SKM-1 treated with dmso at 0.1 percent for 144 hours (cell line): ENCODE measurements around the gene PEF1.

Experiments
- DNase-seq: peaks from one replicate; lab custom pipeline; 2025; ENCODE audit not compliant: unreplicated experiment; lab: John Stamatoyannopoulos, UW

The PEF1 gene, protein sequence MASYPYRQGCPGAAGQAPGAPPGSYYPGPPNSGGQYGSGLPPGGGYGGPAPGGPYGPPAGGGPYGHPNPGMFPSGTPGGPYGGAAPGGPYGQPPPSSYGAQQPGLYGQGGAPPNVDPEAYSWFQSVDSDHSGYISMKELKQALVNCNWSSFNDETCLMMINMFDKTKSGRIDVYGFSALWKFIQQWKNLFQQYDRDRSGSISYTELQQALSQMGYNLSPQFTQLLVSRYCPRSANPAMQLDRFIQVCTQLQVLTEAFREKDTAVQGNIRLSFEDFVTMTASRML

DNA sequence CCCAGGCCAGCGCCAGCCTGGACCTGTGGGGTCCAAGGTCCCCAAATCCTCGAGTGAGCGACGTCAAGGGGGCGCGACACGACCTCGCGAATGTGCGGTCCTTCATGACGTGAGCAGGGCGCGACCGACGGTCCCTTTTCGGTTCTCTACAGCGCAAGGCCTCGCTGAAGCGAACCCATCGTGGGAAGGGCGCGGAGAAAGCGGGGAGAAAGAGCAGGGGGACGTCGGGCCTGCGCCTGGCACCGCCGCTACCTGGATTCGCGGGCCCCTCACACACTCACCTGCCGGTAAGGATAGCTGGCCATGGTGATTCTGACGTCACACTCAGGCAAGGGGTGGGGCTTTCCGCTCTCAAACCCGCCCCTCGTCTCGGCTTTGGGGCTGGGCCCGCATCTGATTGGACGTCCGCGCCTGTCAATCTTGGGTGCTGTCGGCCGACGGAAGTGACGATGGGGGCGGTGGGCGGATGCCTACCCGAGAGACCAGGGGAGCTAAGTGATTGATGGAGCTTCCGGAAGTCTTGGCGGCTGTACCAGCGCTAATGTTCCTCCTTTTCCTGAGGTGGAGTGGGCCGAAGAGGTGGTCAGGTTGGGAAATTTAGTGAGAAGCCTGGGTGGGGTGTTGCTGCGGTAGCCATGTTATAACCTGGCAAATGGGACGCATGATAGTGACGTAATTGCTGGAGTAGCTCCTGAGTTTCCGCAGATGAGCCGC, at the start of gene PEF1:
PEF1 (minus strand) TSS at position 317 of the 714 bp plus-strand sequence; CDS start at position 305, 12 bp downstream.
- peak; percentile 95 for DNase-seq

DNA sequence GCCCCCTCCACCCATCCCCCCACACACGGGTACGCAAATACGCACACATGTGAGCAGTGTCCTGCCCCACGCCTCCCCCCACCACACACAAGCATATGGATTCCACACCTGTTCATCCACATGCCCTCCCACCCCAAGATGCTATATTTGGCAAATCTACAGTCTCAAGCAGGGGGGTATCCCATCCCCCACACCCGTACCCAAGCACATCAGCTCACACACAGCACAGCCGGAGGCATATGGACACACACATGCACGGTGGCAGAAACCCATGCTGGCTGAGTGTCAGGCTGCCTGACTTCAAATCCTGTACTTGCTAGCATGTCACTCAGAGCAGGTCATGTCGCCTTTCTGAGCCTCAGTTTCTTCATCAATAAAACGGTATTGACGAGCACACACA, 48.6 kb upstream of the PEF1 start:
- DNase-seq = no peak

DNA sequence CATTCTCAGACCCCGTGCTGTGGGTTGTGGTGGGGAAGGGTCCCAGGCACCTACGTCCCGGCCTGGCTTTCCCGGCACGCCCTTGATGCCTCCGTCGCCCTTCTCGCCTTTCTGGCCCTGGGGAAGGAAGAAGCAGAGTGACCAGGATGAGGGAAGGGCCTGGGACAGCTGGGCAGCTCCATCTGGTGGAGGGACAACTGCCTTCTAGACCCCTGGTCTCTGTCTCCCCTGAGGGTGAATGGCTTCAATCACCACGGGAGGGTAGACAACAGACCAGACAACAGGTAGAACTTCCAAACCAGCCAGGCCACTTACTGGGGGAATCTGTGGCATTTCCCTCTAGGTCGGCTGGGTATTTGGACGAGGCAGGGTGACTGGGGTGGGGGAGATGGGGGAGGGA, 47.3 kb upstream of the PEF1 start:
- no peak for DNase-seq

DNA sequence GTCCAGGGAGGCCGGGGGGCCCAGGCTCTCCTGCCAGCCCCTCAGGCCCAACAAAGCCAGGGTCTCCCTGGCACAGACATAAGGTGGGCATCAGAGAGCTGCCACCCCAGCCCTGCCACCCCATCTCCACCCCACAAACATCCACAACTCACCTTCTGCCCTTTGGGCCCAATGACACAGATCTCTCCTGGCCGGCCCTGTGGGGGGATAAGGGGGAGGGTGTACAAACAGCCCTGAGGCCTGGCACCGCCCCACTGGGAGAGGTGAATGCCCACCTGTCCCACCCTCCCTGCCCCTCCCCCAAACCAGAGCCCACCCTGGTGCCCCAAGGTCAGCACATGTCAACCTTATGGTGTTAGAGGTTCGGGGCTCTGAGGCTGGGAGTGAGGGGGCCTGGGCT, 46.8 kb upstream of the PEF1 start:
- no peak for DNase-seq

DNA sequence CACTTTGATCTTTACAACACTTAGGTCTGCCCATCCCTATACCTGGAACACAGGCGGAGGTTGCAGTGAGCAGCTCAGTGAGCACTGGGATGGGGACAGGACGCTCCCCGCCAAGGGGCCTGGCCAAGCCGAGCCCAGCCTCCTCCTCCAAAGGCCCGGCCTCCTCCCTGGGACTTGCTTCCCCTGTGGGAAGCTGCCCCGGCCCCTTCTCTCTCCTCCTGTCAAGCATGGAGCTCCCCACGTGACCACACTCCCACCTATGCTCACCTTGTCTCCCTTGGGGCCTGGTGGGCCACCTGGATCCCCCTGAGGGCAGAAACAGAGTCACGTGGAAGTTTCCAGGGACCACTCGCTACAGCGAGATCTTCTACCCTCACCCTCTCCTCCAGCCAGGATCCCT, 46.2 kb upstream of the PEF1 start:
- no peak for DNase-seq

DNA sequence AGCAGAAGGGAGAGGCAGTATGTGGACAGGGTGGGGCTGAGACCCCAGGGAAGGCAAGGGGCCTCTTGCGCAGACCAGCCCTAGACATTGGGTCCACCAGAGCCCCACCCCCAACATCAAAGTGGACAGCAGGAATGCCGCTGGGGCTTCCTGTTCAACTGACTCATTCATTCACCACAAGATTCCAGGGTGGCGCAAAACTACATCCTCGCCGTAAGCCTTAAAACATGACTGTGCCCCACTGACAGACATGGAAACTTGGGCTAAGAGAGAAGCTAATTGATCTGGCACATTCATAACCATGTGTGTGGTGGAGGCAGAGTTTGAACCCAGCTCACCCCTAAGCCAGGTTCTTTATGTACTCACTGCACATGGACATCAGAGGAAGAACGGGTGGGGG, 45.2 kb upstream of the PEF1 start:
- DNase-seq = no peak

DNA sequence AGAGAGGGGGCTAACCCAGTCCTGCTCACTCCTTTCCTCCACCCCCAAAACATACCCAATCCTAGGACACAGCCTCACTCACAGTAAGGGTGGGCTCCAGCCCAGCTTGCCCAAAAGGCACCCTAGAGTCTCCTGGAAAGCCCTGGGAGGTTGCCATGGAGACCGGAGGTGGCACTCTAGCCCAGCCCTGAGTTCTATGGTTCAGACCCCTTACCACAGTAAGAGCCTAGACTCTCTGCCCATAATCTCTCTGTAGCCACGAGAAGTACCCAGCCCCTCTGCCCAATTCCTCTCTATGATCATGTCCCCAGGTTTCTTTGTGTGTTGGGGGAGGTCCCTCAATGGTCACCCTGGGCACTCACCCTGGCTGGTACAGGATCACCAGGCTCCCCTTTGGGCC, 44.7 kb upstream of the PEF1 start:
- no peak for DNase-seq

DNA sequence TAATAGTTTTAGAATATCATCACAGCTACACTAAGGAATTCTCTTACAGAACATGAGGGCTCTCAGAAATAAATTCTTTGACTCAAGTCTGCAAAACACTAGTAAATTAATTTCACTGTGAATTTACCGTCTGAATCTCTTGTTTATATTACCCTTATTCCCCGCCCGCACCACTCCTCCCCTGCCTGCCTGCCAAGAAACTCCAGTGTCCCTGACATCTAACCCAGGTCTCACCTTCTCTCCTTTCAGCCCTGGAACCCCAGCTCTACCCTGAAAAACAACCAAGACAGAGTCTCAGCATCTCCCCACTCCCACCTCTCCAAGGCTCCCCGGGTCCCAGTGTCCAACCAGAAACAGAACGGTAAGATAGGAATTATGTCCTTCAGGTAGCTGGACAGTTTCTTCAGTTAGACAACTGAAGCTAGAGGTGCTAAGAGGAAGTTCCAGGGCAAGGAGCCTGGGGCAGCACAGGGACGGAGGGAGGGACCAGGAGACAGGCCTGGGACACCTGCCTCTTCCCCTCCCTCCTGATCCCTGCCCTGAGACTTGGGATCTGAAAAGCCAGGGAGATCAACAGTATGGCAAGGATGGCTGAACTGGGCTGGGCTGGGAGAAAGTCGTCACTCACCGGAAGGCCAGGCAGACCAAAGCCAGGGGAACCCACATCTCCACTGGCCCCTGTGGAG, 43.7 kb upstream of the PEF1 start:
- no peak for DNase-seq

DNA sequence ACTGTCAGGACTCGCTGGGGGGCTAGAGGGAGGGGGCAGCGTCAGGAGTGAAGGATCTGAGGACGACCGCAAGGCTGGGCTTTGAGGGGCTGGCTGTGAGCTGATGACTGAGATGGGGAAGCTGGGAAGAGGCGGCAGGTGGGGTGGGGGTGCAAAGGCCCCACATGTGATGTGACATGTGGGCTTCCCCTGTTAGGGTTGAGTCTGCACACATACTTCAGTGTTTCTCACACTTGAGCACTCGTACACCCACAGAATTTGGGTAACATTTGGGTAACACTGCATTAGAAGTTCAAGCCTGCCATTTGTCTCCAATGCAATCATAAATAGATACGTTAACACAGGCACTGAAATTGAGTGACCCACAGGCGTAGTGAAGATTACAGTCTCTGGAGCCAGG, 42.9 kb upstream of the PEF1 start:
- no peak for DNase-seq

DNA sequence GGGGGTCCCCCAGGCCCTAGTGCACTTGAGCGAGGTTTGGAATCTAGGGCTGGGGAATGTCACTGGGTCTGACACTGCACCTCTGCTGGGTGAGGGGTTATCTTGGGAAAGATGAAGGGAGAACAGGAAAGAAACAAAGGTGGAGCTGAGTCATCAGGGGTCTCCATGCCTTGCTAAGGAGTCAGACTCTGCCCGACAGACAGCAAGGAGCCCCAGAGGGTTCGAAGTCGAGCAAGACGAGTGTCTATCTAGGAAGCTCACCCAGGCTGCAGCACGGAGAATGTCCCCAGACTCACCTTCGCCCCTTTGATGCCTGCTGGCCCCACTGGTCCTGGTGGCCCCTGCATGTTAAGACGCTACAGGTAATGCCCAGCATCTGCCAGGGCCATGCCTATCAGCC, 41.1 kb upstream of the PEF1 start:
- no peak for DNase-seq

DNA sequence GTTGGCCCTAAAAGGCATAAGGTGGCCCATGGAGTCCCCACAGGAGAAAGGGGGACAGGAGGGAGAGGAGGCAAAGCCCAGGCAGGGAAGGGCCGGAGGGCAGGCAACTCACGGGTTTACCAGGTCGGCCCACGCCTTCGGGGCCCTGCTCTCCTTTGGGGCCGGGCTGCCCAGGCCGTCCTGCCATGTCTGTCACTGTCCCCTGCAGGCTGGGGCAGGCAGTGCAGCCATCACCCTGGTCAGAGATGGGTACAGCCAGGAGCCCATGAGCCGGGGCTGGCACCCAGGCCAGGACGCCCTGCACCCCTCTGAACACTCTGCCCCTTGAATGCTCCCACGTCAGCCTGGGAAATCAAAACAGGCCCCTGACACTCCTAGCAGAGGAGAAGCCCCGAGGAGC, 39.3 kb upstream of the PEF1 start:
- no peak for DNase-seq

DNA sequence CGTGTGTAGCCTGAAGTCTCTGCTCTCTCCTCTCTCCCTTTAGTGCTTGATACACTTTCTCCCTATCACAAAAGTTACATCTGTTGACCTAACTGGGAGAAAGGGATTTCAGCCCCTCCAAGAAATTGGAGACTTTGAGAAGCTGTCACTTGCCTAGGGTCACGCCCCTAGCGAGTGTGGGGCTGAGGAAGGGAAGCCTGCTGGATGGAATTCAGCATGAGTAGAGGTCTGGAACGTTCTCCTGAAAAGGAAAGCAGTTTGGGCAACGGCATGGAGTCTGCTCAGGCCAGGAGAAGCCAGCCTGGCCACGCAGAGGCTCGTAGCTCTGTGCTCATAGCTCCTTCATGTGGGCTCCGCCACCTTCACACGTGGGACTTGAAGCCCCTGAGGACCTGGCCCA, 36.7 kb upstream of the PEF1 start:
- no peak for DNase-seq

DNA sequence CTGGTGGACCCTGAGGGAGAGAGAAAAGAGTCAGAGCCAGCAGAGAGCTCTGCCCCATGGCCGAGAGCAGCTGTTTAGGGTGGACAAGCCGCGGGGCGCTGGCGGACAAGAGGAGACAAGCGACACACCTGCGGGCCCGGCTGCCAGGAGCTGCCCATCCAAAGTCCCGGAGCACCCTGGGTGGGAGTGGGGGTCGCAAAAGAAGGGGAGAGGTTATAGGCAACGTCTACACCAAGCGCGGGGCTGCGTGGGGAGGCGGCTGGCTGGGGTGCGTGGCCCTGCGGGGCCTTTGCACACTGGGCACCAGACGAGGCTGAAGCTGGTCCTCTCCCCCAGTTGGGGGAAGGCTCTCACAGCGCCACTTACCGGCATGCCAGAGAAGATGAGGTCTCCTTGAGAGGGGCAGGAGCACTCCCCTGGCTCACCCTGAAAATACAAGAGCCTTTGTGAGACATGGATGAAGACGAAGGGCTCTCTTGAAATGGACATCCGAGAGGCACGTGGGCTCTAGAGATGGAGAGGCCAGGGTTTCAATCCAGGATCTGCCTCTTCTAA, 35.1 kb upstream of the PEF1 start:
- no peak for DNase-seq

DNA sequence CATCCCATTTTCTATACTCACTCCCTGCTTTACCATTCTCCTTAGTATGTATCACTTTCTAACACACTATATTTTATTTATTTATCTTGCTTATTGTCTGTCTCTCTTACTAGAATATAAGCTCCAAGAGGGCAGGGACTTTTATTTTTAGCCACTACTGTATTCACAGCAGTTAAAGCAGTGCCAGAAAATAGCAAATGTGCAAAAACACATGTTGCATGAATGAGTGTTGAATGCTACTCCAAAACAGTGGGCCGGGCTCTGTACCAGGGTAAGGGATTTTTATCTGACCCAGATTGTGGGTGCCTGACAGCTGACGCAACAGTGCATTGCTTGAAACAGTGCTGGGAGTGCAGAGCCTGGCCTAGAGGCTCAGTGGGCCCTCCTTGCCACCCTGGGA, 34.4 kb upstream of the PEF1 start:
- no peak for DNase-seq

DNA sequence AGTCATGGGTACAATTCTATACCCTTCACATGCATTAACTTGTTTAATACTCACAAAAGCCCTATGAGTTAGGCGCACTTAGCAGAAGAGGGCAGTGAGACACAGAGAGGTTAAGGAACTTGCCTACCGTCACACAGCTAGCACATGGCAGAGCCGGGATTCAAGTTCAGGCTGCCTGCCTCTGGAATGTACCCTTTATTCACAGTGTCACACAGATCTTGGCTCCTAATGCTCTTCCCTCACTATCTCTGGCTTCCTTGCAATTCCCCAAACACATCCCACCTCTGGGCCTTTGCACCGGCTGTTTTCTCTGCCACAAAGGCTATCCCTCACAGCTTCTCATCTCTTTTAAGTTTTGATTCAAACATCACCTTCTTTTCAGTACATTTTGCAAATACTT, 34.0 kb upstream of the PEF1 start:
- no peak for DNase-seq

DNA sequence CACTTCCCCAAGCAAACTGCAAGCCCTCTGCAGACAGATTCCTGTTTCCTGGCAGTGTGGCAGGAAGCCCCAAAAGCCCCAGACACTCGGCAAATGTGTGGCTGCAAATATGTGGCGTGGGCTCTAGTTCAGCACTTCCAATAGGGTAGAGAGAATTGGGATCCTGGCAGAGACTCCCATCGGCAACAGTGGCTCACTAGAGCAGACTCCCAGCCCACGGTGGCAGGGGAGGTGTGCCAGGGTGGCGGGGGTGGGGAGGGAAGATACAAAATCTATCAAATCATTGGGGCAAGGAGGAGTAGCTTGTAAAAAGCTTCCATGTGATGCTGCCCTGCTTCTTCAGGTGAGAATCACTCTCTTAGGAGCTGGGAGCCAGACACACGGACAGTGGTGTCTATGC, 33.3 kb upstream of the PEF1 start:
- DNase-seq = no peak

DNA sequence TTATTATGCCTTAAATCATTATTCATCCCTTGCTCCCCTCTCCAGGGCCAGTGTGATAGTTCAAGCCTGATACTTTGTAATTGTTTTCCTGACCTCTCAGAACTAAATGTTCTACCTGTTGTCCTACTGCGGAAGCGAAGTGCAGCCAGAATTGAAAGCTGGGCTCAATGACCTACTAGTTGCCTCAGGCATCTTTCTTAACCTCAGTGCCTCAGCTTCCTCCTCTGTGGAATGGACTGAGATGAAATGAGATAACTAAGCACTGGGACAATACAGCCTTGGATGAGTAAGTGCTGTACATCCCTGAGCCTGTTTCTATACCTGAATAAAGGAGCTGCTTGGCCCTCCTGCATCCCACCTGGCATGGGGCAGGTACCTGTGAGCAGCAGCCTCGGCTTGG, 32.7 kb upstream of the PEF1 start:
- DNase-seq = no peak

DNA sequence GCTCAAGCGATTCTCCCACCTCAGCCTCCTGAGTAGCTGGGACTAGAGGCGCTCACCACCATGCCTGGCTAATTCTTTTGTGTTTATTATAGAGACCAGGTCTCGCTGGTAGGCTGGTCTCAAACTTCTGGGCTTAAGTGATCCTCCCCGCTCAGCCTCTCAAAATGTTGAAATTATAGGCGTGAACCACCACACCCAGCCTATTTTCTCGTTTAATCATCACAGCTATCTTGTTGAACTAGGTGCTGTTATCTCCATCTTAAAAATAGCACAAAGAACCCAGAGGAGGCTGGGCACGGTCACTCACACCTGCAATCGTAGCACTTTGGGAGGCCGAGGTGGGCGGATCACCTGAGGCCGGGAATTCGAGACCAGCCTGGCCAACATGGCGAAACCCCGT, 31.1 kb upstream of the PEF1 start:
- no peak for DNase-seq

DNA sequence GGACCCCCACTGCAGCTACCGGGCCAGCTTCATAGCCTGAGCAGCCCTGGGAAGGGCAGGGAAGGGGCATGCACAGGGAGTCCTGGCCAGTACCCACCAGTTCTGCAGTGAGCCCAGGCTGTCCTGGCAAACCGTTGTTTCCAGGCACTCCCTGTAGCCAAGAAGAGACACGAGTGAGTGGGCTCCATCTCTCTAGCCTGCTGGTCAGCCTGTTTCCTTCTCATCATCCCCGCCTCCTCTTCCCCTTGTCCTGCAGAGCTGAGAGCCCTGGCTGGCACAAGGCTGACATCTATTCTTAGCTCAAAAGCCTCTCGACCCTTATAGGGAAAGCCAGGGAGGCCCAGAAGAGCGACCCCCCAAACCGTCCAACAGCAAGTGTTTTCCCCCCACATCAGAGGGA, 30.5 kb upstream of the PEF1 start:
- DNase-seq = no peak

DNA sequence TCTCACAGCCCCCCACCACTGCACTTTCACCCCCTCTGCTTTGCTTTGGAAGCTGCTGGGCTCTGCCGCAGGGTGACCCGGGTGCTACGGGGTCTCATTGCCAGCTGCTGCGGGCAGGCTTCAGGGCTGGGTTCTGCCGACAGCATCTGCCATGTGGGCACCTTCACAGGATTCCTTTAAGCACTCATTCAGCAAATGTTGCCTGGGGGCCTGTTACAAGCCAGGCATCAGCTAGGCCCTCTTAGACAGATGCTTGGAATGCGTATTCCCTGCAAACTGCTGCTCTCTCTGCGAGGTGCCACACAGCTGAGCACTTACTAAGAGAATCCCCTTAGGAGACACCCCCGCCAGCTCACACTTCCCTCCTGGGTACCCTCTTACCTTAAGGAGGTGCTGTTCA, 29.9 kb upstream of the PEF1 start:
- no peak for DNase-seq

DNA sequence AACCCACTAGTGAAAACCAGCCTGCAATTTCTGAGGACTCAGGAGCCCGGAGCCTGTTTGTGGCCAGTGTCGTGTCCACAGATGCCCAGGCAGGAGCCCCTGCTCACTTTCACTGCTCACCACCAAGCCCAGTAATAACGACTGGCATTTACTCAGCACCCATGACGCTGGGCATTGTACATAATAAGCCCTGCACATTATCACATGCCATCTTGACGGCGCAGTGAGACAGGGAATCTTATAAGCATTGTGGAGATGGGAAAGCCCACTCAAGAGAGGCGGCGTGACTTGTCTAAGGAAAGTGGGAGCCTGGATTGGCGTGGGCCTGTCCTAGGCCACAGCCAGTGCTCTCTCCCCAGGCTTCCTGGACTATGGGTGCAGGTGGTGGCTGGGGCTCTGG, 28.8 kb upstream of the PEF1 start:
- no peak for DNase-seq

DNA sequence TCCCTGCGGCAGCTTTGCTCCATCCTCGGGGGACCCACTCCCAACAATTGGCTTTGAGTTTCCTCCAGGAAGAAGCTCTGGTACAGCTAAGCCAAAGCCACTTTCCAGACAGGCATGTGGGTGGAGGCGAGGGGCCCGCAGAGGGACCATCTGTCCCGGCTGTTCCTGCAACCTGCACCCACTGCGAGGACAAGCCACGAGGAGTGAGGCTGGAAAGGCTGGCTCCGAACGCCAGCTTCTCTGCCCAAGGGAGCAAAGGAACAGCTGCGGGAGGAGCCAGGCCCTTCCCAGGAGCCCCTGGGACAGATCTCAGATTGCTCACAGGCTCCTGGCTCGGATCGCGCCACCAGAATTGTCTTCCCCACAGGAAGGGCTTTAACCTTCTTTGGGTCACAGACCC, 28.3 kb upstream of the PEF1 start:
- DNase-seq = no peak
